ENCODE data around the gene MKRN3. TPM values are rescaled to one million over a fixed set of nuclear protein-coding genes. Genes with fewer than 3 reads are reported as not detected.

MKRN3 gene
- total and polyA plus RNA-seq, 2 of the 8 experiments (the other 6 are each of a cell fraction or from before 2014, with no cell fraction given), result not detected

DNA sequence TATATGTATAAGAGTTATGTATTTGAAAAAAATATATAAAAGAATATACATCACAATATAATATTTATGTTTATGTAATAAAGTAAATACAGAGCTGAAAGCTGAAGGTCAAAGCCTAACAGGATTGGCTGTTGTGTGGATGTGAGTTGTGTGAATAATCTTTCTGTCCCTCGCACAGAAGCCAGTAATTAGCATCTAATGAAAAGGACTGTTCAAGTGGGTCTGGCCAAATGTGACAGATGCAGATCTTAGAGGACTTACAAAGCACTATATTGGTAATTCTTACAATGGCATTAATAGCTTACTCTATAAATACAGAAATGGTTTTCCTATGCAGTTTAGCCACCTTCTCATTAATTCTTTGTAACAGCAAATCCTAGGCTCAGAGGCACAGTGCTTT lies 2.4 kb downstream of the MKRN3 start:
- Histone ChIP-seq H4K5ac (ENCODE audit: insufficient read length, low read depth, low read length) (no peak overlapping the region), H3K23ac (ENCODE audit: insufficient read length) (no peak overlapping the region), H3K4ac (replicated peaks; ENCODE audit: insufficient read length, low read depth, low read length) (no peak overlapping the region), H2BK120ac (replicated peaks; ENCODE audit: low read depth, low read length) (no peak overlapping the region), H3K9me3 (ENCODE audit: insufficient read depth in 2 of 2, low read depth in 1 of 2, low read length in 1 of 2) (peaks cover 34 to 48% of the 10 kb centered on the region in 2 experiments), H2BK15ac (ENCODE audit: low read length) (no peak overlapping the region), H3K4me3 (ENCODE audit: extremely low read depth in 1 of 4, insufficient read depth in 2 of 4, low read depth in 3 of 4, low read length in 4 of 4) (no peak overlapping the region), H2BK12ac (ENCODE audit: low read depth, low read length) (no peak overlapping the region), H2BK20ac (ENCODE audit: low read length) (no peak overlapping the region), H4K8ac (ENCODE audit: extremely low read depth, insufficient read depth, low read length) (no peak overlapping the region), H3K27me3 (replicated peaks in 1 of 4; ENCODE audit: control insufficient read depth in 3 of 4, extremely low read depth in 1 of 4, insufficient read depth in 3 of 4, low read length in 3 of 4) (no peaks in the 10 kb centered on the region), H4K20me1 (replicated peaks in 1 of 2; ENCODE audit: control insufficient read depth in 1 of 2, insufficient read depth in 2 of 2, low read length in 2 of 2) (no peaks in the 10 kb centered on the region), H4K91ac (replicated peaks; ENCODE audit: insufficient read length, low read length) (no peak overlapping the region), H2BK5ac (ENCODE audit: low read depth, low read length) (no peak overlapping the region), H3K27ac (ENCODE audit: low read depth, low read length) (no peak overlapping the region), H3K14ac (ENCODE audit: insufficient read length) (no peak overlapping the region), H3K36me3 (ENCODE audit: control insufficient read depth in 2 of 4, insufficient read depth in 4 of 4, low read length in 3 of 4) (no peaks in the 10 kb centered on the region), H3K9ac (replicated peaks in 1 of 4; ENCODE audit: extremely low read depth in 1 of 4, low read depth in 3 of 4, low read length in 3 of 4) (no peak overlapping the region), H3K18ac (ENCODE audit: extremely low read depth, low read length) (no peak overlapping the region), H3K23me2 (ENCODE audit: low read depth, low read length) (no peaks in the 10 kb centered on the region), H3K4me1 (replicated peaks in 1 of 4; ENCODE audit: control insufficient read depth in 3 of 4, insufficient read depth in 4 of 4, low read length in 3 of 4) (no peaks in the 10 kb centered on the region), H3K56ac (replicated peaks; ENCODE audit: insufficient read length, low read depth, low read length) (no peak overlapping the region), H3K79me1 (ENCODE audit: low read depth, low read length) (no peaks in the 10 kb centered on the region), H2AK5ac (ENCODE audit: low read depth, low read length) (no peak overlapping the region), H2AFZ (ENCODE audit: low read length) (no peak overlapping the region), H3K79me2 (ENCODE audit: control insufficient read depth in 1 of 2, insufficient read depth in 2 of 2, low read length in 2 of 2) (no peaks in the 10 kb centered on the region), H3K4me2 (ENCODE audit: insufficient read depth in 1 of 2, low read depth in 2 of 2, low read length in 2 of 2) (no peak overlapping the region)
- WGBS, 2 experiments (ENCODE audit: extremely low coverage in 1 of 2, insufficient coverage in 1 of 2, insufficient read length in 1 of 2, insufficient replicate concordance in 2 of 2, low coverage in 1 of 2, low lambda C conversion rate in 2 of 2, missing lambda C conversion rate in 1 of 2), result 87% methylated on average over 1 of the region's 1 CpG; no CpG with 5 or more reads in 1 of the 2 experiments
- ChIA-PET POLR2A (ENCODE audit: partially characterized antibody) (no interaction called here), CTCF (ENCODE audit: partially characterized antibody) (interaction anchor here (1.0 kb wide), 1 partner anchor 11 kb away, joined by 3 read pairs; no protein-coding TSS in a partner anchor)
- no peak for FAIRE-seq
- no peak for DNase-seq (ENCODE audit: low read depth in 1 of 2, low spot score in 2 of 2)
- no peak for TF ChIP-seq EGR1 (IDR thresholded peaks at IDR 0.05; ENCODE audit: borderline replicate concordance, low read depth, low read length)
- TF ChIP-seq POLR2AphosphoS5 (IDR thresholded peaks at IDR 0.05; ENCODE audit: low read depth, low read length), result no peak
- TF ChIP-seq SRF (IDR thresholded peaks at IDR 0.05; ENCODE audit: low read depth, low read length), result no peak
- TF ChIP-seq SP2 (IDR thresholded peaks at IDR 0.05; ENCODE audit: low read length), result no peak
- no peak for TF ChIP-seq POLR2A (IDR thresholded peaks at IDR 0.05; ENCODE audit: control extremely low read depth in 1 of 2, low read depth in 2 of 2, low read length in 2 of 2)
- TF ChIP-seq CEBPB (IDR thresholded peaks at IDR 0.05; ENCODE audit: low read depth, low read length), result no peak
- TF ChIP-seq KDM5A (IDR thresholded peaks at IDR 0.05; ENCODE audit: low read length), result no peak
- TF ChIP-seq CREB1 (IDR thresholded peaks at IDR 0.05), result no peak
- no peak for TF ChIP-seq ZNF274 (IDR thresholded peaks at IDR 0.05; ENCODE audit: borderline replicate concordance, extremely low read depth, low read length)
- no peak for TF ChIP-seq CTBP2 (IDR thresholded peaks at IDR 0.05; ENCODE audit: borderline replicate concordance, insufficient read depth, insufficient read length, low read length)
- no peak for TF ChIP-seq TBP (IDR thresholded peaks at IDR 0.05; ENCODE audit: low read depth, low read length)
- TF ChIP-seq YY1 (IDR thresholded peaks at IDR 0.05; ENCODE audit: low read depth, low read length), result no peak
- TF ChIP-seq HDAC2 (IDR thresholded peaks at IDR 0.05; ENCODE audit: borderline replicate concordance in 1 of 2, low read depth in 2 of 2, low read length in 2 of 2), result no peak
- no peak for TF ChIP-seq EP300 (IDR thresholded peaks at IDR 0.05; ENCODE audit: borderline replicate concordance in 1 of 2, low read depth in 2 of 2, low read length in 2 of 2)
- TF ChIP-seq KDM1A (IDR thresholded peaks at IDR 0.05; ENCODE audit: borderline replicate concordance, low read length), result no peak
- no peak for TF ChIP-seq NRF1 (IDR thresholded peaks at IDR 0.05; ENCODE audit: low read depth, low read length)

Data from H1 (cell line).